COR-L47 (cell line): Measurements from ENCODE around the gene MT2A.
A peak's percentile ranks its signal among the peaks of the same experiment; 100 is the strongest.
"Not testable (repeated sequence)": the region's sequence is repeated elsewhere in the genome, so short reads cannot be mapped to it uniquely, and the experiment has no call there.

ENCODE experiments used
- DNase-seq: peaks from one replicate; lab custom pipeline; 2025; lab: John Stamatoyannopoulos, UW

Gene MT2A

GRCh38 chr16:56608043-56608875, at the start of gene MT2A:
MT2A (plus strand) TSS chr16:56608584; CDS start chr16:56608656, 72 bp downstream.
- peak; percentile 85 for DNase-seq

DNA sequence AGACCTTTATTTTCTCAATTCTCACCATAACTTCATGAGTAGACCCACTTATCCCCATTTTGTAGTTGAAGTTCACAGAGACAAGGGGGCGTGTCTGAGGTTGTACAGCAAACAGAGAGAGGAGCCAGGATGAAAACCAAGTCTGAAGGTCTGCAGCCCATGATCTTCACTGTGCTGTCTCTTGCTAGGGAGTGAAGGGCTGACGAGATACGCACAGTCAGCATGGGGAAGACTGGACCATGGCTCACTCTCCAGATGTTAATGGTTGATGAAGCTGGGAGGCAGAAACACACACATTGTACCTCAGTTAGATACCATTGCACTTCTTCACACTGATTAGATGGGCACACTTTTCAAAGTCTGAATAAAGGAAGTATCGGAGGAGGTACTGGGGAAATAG, 49.3 kb upstream of the MT2A start:
- DNase-seq, result no peak

DNA sequence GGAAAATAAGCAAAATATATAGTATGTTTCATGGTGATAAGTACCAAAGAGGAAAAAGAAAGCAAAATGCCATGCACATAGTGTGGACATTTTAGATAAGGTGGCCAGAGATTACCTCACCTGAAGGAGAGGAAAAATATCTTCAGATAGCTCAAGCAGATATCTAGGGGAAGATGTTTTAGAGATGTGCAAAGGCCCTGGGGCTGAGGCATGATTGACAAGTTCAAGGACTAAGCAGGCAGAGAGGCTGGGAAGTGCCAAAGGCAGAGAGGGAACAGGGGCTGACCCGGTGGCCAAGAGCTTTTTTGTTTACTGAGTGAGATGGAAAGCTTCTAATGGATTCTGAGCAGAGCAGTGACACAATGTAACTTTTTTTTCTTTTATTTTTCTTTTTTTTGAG, 47.9 kb upstream of the MT2A start:
- DNase-seq, result no peak

GRCh38 chr16:56561126-56561525, 47.3 kb upstream of the MT2A start:
- DNase-seq, result no peak

- no peak for DNase-seq
Observed at GRCh38 chr16:56564793-56565477, 43.4 kb upstream of the MT2A start, which contains the start of gene MT4. MT4 (plus strand) TSS chr16:56565073; CDS start chr16:56565129, 56 bp downstream.

DNA sequence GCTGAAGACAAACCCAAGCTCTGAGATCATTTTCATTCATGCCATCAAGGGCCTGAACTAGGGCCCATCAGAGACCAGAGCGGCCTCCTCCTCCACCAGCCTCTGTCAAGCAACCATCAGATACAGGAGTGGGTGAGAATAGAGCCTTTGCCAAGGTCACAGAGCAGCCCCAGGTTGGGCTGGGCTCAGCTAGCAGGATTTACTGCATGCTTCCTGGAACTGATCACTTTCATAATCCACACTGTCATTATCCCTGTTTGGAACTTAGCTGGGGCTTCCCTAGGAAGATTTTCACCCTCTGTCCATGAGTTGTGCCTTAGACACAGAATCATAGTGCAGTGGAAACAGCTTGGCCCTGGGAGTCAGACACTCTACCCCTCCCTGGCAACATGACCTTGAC, 38.4 kb upstream of the MT2A start:
- no peak for DNase-seq

GRCh38 chr16:56571525-56571924, 36.9 kb upstream of the MT2A start:
- no peak for DNase-seq

- no peak for DNase-seq
Observed at GRCh38 chr16:56574625-56575024, 33.8 kb upstream of the MT2A start.

- peak; percentile 30 for DNase-seq
Observed at GRCh38 chr16:56576585-56577299, 31.6 kb upstream of the MT2A start.

GRCh38 chr16:56577300-56577625, 31.1 kb upstream of the MT2A start:
- DNase-seq, result no peak

DNA sequence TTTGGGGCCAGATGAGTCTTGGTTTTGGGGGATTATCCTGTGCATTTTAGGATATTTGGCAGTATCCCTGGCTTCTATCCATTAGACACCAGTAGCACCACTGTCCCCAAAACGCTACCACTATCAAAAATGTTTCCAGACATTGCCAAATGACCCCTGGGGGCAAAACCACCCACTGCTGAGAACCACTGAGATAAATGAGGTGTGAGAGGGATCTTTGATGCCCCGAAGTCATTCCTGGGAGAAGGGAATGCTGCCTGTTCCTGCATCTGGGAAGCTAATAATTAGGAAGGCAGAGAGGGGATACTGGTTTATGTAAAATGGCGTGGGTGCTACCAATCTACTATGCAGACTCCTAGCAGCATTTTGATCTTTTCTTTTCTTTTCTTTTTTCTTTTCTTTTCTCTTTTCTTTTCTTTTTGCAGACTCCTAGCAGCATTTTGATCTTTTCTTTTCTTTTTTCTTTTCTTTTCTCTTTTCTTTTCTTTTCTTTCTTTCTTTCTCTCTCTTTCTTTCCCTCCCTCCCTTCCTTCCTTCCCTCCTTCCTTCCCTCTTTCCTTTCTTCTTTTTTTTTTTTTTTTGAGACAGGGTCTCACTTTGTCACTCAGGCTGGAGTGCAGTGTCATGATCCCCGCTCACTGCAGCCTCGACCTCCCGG, 27.9 kb upstream of the MT2A start:
- no peak for DNase-seq

DNA sequence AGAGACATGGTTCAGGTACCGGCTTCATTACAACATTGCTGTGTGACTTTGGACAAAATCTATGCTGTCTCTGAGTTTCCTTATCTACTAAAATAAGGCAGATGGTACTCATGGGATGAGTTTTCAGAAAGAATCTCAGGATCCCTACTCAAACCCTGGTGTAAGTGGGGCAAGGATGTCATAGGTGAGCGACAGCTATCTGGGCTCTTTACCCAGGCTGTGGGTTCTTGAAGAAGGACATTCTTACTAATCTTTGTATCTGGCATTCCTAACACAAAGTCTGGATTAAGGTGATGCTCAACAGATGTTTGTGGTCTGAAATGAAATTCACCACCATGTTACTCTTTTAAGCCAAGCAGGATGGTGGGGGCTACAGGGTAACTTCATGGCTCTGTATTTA, 25.5 kb upstream of the MT2A start:
- not testable (repeated sequence) for DNase-seq

GRCh38 chr16:56583351-56584168, 24.8 kb upstream of the MT2A start:
- DNase-seq, result no peak

DNA sequence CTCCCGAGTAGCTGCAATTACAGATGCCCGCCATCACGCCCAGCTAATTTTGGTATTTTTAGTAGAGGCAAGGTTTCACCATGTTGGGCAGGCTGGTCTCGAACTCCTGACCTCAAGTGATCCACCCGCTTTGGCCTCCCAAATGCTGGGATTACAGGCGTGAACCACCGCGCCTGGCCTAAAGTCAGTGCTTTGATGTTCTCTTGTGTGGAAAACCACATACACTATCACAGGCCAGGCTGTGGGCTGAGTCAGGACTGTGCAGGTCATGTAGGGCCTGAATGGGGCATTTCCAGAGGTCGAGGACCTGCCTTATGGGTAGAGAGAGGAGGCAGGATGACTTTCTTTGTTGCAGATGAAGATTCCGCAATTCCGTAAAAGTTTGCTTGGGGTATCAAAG, 24.1 kb upstream of the MT2A start:
- DNase-seq, result no peak

DNA sequence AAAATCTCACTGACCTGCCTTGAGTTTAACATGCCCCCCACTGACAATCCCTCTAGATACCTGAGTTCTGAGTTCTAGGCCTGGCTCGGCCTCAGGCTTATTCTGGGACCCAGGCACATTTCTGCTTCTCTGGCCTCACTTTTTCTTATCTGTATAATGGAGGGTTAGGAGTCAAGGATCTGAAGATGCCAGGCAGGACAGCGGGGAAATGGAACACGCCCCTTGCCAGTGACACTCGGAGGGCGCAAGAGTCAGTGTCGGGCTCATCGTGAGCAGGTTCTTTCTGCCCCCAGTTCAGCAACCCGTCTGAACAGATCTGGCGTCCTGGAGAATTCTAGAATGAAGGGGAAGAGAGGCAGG, 19.6 kb upstream of the MT2A start:
- no peak for DNase-seq

GRCh38 chr16:56589141-56590039, 19.0 kb upstream of the MT2A start, which contains the start of gene MT3:
MT3 (plus strand) TSS chr16:56589528; CDS start chr16:56589591, 63 bp downstream.
- peak; percentile 66 for DNase-seq

DNA sequence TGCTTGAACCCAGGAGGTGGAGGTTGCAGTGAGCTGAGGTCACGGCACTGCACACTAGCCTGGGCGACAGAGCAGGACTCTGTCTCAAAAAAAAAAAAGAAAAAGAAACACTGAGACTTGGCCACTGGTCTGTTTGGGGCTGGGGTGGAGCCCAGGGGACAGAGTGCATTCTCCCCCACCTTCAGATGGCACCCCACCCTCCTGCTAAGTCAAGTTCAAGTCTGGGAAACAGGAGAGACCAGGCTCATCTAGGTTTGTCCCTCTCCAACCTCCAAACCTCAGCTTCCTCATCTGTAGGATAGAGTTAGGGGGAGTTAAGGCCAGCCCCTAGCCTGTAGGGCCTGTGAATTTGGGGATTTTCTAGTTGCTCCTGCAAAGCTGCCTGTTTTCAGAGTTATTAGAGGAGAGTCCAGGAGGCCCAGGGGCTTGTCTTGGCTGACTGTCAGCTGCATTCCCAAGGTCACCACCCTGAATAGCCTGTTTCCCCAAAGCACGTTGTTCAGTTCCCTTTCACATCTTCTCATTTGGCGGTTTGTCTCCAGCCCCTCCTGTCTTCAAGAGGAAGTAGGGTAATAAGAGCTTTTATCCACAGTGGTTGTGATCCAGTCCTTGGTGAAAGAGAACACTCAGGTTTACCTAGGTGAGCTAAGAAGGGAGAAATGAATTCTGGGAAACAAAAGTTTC, 16.9 kb upstream of the MT2A start:
- no peak for DNase-seq

- DNase-seq, result no peak
Observed at GRCh38 chr16:56593573-56594291, 14.7 kb upstream of the MT2A start.

DNA sequence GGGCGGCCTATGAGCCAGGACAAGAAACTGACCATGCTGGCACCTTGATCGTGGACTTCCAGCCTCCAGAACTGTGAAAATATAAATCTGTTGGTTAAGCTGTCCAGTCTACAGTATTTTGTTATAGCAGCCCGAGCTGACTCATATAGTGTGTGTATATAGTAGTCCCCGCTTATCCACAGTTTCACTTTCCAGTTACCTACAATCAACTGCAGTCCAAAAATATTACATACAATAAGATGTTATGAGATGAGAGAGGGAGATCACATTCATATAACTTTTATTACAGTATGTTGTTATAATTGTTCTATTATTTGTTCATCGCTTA, 14.1 kb upstream of the MT2A start:
- DNase-seq, result no peak
